Type B pancreatic cell (in vitro differentiated cells): Measurements from ENCODE around the gene AMIGO3. TPM values are rescaled to one million over a fixed set of nuclear protein-coding genes. Genes with fewer than 3 reads are reported as not detected.
A peak's percentile ranks its signal among the peaks of the same experiment; 100 is the strongest.

Experiments
- DNase-seq: peaks from one replicate; pipeline ENCODE4 v3.0.0; 2021; ENCODE audit warnings: mixed read lengths; ENCODE audit not compliant: unreplicated experiment; ENCODE audit errors: extremely low spot score
- H3K27ac Mint-ChIP-seq: 2 replicates; pipeline ENCODE4 v1.8.0; 2021; ENCODE audit warnings: mild to moderate bottlenecking, mixed read lengths
- H3K27me3 Mint-ChIP-seq: 2 replicates; pipeline ENCODE4 v1.8.0; 2021; ENCODE audit warnings: mixed read lengths
- H3K36me3 Mint-ChIP-seq: 2 replicates; pipeline ENCODE4 v1.8.0; 2021; ENCODE audit warnings: mixed read lengths
- H3K4me1 Mint-ChIP-seq: one replicate; pipeline ENCODE4 v1.8.0; 2021; ENCODE audit warnings: mixed read lengths; ENCODE audit not compliant: unreplicated experiment
- H3K4me3 Mint-ChIP-seq: 2 replicates; pipeline ENCODE4 v1.8.0; 2021; ENCODE audit warnings: mild to moderate bottlenecking, mixed read lengths
- H3K9me3 Mint-ChIP-seq: 2 replicates; pipeline ENCODE4 v1.8.0; 2021; ENCODE audit warnings: mixed read lengths
- total RNA-seq: library from RNA; stranded (reverse); gene quantifications from 2 replicates; pipeline ENCODE4 v1.2.1, GENCODE V29; 2021; ENCODE audit warnings: low replicate concordance
- TF ChIP-seq, protein P1 (sequence below): fragments of 200-600 bp; sonication (generic); conservative IDR thresholded peaks from 2 replicates; pipeline ENCODE4 v1.5.0; 2021; ENCODE audit warnings: antibody characterized with exemption, mild to moderate bottlenecking

The AMIGO3 gene
- total RNA-seq, 1 donor from 2014 or later = 0.36 TPM

DNA sequence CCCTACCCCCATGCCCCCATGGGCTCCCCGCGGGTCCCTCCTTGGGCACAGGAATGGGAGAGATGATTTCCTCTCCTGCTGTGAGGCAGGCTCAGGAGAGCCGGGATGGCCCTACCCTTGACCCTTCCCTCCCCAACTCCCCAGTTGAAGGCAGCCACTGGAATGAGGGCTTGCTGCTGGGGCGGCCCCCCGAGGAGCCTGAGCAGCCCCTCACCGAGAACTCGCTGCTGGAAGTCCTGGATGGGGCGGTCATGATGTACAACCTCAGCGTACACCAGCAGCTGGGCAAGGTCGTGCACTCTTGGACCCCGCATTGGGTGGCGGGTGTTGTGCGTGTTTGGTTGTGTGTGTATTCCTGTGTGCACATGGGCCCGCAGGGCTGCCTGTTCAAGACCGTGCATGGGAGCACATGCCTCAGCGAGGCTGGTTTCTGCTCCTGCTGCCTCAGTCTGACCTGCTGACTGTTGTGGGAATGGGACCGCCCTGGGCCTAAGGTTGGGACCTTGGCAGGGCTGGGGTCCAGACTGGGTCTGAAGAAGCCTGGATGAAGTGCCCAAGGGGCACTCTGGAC lies 14.0 kb downstream of the AMIGO3 start:
- DNase-seq = no peak
- TF ChIP-seq, protein P1, sequence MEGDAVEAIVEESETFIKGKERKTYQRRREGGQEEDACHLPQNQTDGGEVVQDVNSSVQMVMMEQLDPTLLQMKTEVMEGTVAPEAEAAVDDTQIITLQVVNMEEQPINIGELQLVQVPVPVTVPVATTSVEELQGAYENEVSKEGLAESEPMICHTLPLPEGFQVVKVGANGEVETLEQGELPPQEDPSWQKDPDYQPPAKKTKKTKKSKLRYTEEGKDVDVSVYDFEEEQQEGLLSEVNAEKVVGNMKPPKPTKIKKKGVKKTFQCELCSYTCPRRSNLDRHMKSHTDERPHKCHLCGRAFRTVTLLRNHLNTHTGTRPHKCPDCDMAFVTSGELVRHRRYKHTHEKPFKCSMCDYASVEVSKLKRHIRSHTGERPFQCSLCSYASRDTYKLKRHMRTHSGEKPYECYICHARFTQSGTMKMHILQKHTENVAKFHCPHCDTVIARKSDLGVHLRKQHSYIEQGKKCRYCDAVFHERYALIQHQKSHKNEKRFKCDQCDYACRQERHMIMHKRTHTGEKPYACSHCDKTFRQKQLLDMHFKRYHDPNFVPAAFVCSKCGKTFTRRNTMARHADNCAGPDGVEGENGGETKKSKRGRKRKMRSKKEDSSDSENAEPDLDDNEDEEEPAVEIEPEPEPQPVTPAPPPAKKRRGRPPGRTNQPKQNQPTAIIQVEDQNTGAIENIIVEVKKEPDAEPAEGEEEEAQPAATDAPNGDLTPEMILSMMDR = no peak
- no peaks in the 10 kb centered on the region for H3K4me1 Mint-ChIP-seq
- H3K27ac Mint-ChIP-seq = no peak overlapping the region
- no peak overlapping the region for H3K4me3 Mint-ChIP-seq
- no peaks in the 10 kb centered on the region for H3K9me3 Mint-ChIP-seq
- H3K27me3 Mint-ChIP-seq = no peaks in the 10 kb centered on the region
- H3K36me3 Mint-ChIP-seq = peaks cover 6% of the 10 kb centered on the region

DNA sequence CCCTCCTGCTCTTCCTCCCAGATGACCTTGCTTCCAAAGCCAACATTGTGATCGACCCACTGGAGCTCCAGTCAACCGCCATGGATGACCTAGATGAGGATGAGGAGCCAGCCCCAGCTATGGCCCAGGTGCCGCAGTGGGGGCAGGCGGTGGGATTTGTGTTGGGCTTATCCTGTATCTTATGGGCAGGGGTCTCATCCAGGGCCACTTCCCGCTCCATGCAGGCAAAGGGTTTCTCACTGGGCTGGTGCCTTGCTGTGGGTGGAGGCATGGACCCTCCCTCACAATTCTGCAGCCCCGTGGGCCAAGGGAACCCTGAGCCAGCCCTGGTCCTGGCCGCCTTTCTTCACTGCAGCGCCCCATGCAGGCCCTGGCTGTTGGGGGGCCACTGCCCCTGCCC lies 14.9 kb downstream of the AMIGO3 start:
- Mint-ChIP-seq H3K4me3 (no peak overlapping the region), H3K36me3 (peaks cover 6% of the 10 kb centered on the region), H3K4me1 (no peaks in the 10 kb centered on the region), H3K9me3 (no peaks in the 10 kb centered on the region), H3K27me3 (no peaks in the 10 kb centered on the region), H3K27ac (no peak overlapping the region)
- TF ChIP-seq, protein P1 = no peak
- no peak for DNase-seq

GRCh38 chr3:49703956-49704355 lies 15.5 kb downstream of the AMIGO3 start:
- Mint-ChIP-seq H3K4me3 (no peak overlapping the region), H3K4me1 (no peaks in the 10 kb centered on the region), H3K36me3 (peaks cover 6% of the 10 kb centered on the region), H3K9me3 (no peaks in the 10 kb centered on the region), H3K27me3 (no peaks in the 10 kb centered on the region), H3K27ac (no peak overlapping the region)
- no peak for DNase-seq
- TF ChIP-seq, protein P1 = no peak

GRCh38 chr3:49703443-49703927 lies 16.0 kb downstream of the AMIGO3 start:
- H3K4me1 Mint-ChIP-seq = no peaks in the 10 kb centered on the region
- H3K36me3 Mint-ChIP-seq = peaks cover 6% of the 10 kb centered on the region
- no peaks in the 10 kb centered on the region for H3K9me3 Mint-ChIP-seq
- TF ChIP-seq, protein P1 = peak; percentile 87
- H3K4me3 Mint-ChIP-seq = no peak overlapping the region
- no peak overlapping the region for H3K27ac Mint-ChIP-seq
- DNase-seq = no peak
- no peaks in the 10 kb centered on the region for H3K27me3 Mint-ChIP-seq

DNA sequence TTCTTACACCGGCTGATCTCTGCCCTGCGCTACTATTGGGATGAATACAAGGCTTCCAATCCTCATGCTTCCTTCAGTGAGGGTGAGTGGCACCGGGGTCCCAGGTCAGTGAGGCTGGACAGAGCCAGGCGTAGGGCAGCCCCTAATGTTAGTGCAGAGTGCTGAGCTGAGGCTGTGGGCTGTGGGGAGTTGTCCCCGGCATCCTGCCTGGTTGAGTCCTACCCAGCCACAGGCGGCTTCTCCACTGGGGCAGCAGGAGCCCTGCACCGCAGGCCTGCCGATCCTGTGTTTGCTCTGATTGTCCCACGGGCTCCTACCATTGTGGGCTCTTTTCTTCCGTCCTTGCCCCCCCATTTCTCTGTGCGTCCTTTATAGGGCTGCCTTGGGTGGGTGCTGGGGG lies 16.8 kb downstream of the AMIGO3 start:
- no peak overlapping the region for H3K4me3 Mint-ChIP-seq
- H3K36me3 Mint-ChIP-seq = peaks cover 6% of the 10 kb centered on the region
- no peak for DNase-seq
- no peaks in the 10 kb centered on the region for H3K4me1 Mint-ChIP-seq
- no peaks in the 10 kb centered on the region for H3K9me3 Mint-ChIP-seq
- TF ChIP-seq, protein P1 = no peak
- no peak overlapping the region for H3K27ac Mint-ChIP-seq
- H3K27me3 Mint-ChIP-seq = no peaks in the 10 kb centered on the region
